MM.1S (cell line): ENCODE results near the gene CPD.
A peak's percentile ranks its signal among the peaks of the same experiment; 100 is the strongest.

Experiments used
- DNase-seq: peaks from one replicate; pipeline ENCODE4 v3.0.0-alpha.2; 2015
- H2AFZ ChIP-seq: fragments of 300-600 bp; sonication (generic); 2 replicates; pipeline ENCODE4 v1.6.0; 2016; ENCODE audit warnings: antibody characterized with exemption, low read length
- H3F3A ChIP-seq: fragments of 300-600 bp; sonication (generic); 2 replicates; pipeline ENCODE4 v1.6.1; 2016; ENCODE audit warnings: mild to moderate bottlenecking, antibody characterized with exemption, low read length, moderate library complexity, mixed read lengths; ENCODE audit not compliant: insufficient read depth
- H3K27ac ChIP-seq: fragments of 300-600 bp; sonication (generic); 2 replicates; pipeline ENCODE4 v1.5.1; 2016; ENCODE audit warnings: mild to moderate bottlenecking, low read length
- H3K27me3 ChIP-seq: fragments of 300-600 bp; sonication (generic); replicated peaks from 2 replicates; pipeline ENCODE4 v1.6.0; 2016; ENCODE audit warnings: low read length; ENCODE audit not compliant: insufficient read depth
- H3K36me3 ChIP-seq: fragments of 300-600 bp; sonication (generic); replicated peaks from 2 replicates; pipeline ENCODE4 v1.6.1; 2016; ENCODE audit warnings: mild to moderate bottlenecking, low read length, mixed read lengths; ENCODE audit not compliant: insufficient read depth
- H3K4me1 ChIP-seq: fragments of 300-600 bp; sonication (generic); 2 replicates; pipeline ENCODE4 v1.6.1; 2016; ENCODE audit warnings: low read length, mixed read lengths
- H3K4me2 ChIP-seq: fragments of 300-600 bp; sonication (generic); 2 replicates; pipeline ENCODE4 v1.6.0; 2016; ENCODE audit warnings: low read depth, low read length
- H3K4me3 ChIP-seq: fragments of 300-600 bp; sonication (generic); 2 replicates; pipeline ENCODE4 v1.5.1; 2016; ENCODE audit warnings: low read length, mixed read lengths
- H3K79me2 ChIP-seq: fragments of 300-600 bp; sonication (generic); 2 replicates; pipeline ENCODE4 v1.6.1; 2016; ENCODE audit warnings: mixed run types, low read length, mixed read lengths
- H3K9ac ChIP-seq: fragments of 300-600 bp; sonication (generic); 2 replicates; pipeline ENCODE4 v1.6.1; 2016; ENCODE audit warnings: low read length, mixed read lengths
- H3K9me2 ChIP-seq: fragments of 300-600 bp; sonication (generic); replicated peaks from 2 replicates; pipeline ENCODE4 v1.6.1; 2016; ENCODE audit warnings: mild to moderate bottlenecking, low read length, mixed read lengths; ENCODE audit not compliant: insufficient read depth
- H3K9me3 ChIP-seq: fragments of 300-600 bp; sonication (generic); replicated peaks from 2 replicates; pipeline ENCODE4 v1.6.1; 2016; ENCODE audit warnings: mild to moderate bottlenecking, low read length, mixed read lengths; ENCODE audit not compliant: insufficient read depth
- H4K20me1 ChIP-seq: fragments of 300-600 bp; sonication (generic); 2 replicates; pipeline ENCODE4 v1.6.1; 2016; ENCODE audit warnings: mild to moderate bottlenecking, low read length, moderate library complexity, mixed read lengths; ENCODE audit not compliant: insufficient read depth
- EZH2 ChIP-seq: fragments of 300-600 bp; sonication (generic); optimal IDR thresholded peaks from 2 replicates; pipeline ENCODE3; 2017; ENCODE audit warnings: low read depth, mild to moderate bottlenecking, antibody characterized with exemption, low read length, mixed read lengths
- EZH2phosphoT487 ChIP-seq: fragments of 300-600 bp; sonication (generic); IDR thresholded peaks from 2 replicates; pipeline ENCODE4 v1.6.1; 2018; ENCODE audit warnings: antibody characterized with exemption, low read length
- TF ChIP-seq, protein P1 (sequence below): fragments of 300-600 bp; sonication (generic); IDR thresholded peaks from 2 replicates; pipeline ENCODE4 v1.5.1; 2016; ENCODE audit warnings: antibody characterized with exemption, low read length, mixed read lengths

The CPD gene

DNA sequence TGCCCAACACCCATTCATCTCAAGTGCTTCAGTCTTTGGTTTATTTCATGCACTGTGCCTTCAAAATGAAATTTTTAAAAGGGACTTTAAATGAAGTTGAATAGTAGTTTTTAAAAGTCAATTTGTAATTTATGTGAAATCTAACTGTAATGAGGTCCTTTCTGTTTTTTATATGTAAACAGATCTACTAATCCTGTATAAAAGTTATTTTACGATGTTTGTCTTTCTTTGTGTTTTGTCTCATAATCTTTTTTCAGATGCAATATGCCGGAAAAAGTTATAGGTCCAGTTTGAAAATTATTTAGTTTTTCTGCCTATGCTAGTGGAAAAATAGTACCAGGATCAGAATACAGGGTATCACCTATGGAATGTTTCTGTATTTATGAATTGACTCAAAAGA lies 89.7 kb downstream of the CPD start:
- Histone ChIP-seq H4K20me1 (no peaks in the 10 kb centered on the region), H3K4me2 (no peak overlapping the region), H3K9me3 (no peaks in the 10 kb centered on the region), H3K79me2 (no peaks in the 10 kb centered on the region), H3F3A (0 out of 2 replicates have a peak, but pooled peaks cover 3% of the 10 kb centered on the region), H3K27ac (no peak overlapping the region), H3K9ac (no peak overlapping the region), H3K4me3 (no peak overlapping the region), H3K27me3 (no peaks in the 10 kb centered on the region), H3K4me1 (no peaks in the 10 kb centered on the region), H2AFZ (no peak overlapping the region), H3K9me2 (no peaks in the 10 kb centered on the region), H3K36me3 (no peaks in the 10 kb centered on the region)
- no peak for DNase-seq
- TF ChIP-seq EZH2phosphoT487 (no peak), EZH2 (no peak)
- TF ChIP-seq, protein P1, sequence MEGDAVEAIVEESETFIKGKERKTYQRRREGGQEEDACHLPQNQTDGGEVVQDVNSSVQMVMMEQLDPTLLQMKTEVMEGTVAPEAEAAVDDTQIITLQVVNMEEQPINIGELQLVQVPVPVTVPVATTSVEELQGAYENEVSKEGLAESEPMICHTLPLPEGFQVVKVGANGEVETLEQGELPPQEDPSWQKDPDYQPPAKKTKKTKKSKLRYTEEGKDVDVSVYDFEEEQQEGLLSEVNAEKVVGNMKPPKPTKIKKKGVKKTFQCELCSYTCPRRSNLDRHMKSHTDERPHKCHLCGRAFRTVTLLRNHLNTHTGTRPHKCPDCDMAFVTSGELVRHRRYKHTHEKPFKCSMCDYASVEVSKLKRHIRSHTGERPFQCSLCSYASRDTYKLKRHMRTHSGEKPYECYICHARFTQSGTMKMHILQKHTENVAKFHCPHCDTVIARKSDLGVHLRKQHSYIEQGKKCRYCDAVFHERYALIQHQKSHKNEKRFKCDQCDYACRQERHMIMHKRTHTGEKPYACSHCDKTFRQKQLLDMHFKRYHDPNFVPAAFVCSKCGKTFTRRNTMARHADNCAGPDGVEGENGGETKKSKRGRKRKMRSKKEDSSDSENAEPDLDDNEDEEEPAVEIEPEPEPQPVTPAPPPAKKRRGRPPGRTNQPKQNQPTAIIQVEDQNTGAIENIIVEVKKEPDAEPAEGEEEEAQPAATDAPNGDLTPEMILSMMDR = no peak

DNA sequence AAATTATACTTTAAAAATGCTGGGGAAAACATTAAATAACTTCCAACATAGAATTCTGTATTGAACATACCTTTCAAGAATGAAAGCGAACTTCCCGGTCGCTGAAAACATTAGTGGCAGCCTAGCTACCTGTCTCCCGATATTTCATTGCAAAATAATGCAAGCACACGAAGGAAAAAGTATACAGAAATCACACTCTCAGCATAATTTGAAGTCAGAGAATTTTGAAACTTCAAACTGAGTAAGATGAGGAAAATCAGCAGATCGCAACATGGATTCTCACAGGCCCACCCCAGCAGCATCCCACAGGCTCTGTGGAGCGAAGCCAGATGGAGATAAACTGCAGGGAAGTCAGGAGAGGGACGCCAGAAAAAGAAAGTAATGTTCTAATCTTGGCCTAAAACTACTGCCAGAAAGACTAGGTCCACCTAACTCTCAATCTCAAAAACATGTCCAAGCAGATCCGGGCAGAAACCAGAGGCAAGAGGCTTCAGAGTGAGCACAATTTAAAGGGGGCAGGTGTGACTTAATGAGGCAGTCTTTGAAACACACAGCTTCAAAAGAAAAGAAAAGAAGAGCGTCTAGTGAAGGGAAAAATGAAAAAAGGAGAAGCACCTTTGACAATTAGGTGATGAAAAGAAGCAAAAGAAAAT lies 93.6 kb downstream of the CPD start:
- Histone ChIP-seq H4K20me1 (no peaks in the 10 kb centered on the region), H3F3A (0 out of 2 replicates have a peak, but pooled peaks cover 7% of the 10 kb centered on the region)

DNA sequence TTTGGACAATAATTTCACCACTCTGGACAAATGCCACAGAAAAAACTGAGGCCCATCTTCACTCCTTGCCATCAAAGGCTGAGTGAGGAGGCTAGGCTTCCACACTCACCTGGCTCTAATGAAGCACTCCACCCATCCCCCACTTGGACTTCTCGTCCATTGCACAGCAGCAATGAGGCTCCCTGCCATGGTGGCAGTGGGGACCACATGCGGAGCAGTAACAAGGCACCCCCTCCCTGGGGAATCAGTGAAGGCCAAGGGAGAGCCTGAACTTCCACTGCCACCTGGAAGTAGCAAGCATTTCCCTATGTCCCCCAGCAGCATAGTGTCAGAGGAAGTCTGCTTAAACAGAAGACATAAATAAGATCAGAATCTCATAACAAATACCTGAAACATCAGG lies 96.5 kb downstream of the CPD start:
- Histone ChIP-seq H3K9ac (no peak overlapping the region), H3K79me2 (peaks cover 29% of the 10 kb centered on the region), H3K4me2 (no peak overlapping the region), H3K9me2 (no peaks in the 10 kb centered on the region), H3F3A (0 out of 2 replicates have a peak, but pooled peaks cover 7% of the 10 kb centered on the region), H4K20me1 (no peaks in the 10 kb centered on the region), H3K4me1 (peaks cover 12% of the 10 kb centered on the region), H3K9me3 (no peaks in the 10 kb centered on the region), H3K4me3 (no peak overlapping the region), H2AFZ (no peak overlapping the region), H3K36me3 (no peaks in the 10 kb centered on the region; the same call in 1 of the 2 replicates), H3K27ac (no peak overlapping the region), H3K27me3 (no peaks in the 10 kb centered on the region)
- DNase-seq = no peak
- TF ChIP-seq, protein P1 = no peak
- TF ChIP-seq EZH2phosphoT487 (no peak), EZH2 (no peak)

More for the DNA sequence above, 93.6 kb downstream of the CPD start:
- Histone ChIP-seq H3K4me2 (peak overlapping the region; percentile 64), H2AFZ (peak overlapping the region; percentile 63; the same call in 1 of the 2 replicates), H3K9me3 (no peaks in the 10 kb centered on the region), H3K9ac (peak overlapping the region; percentile 19; the same call in 1 of the 2 replicates), H3K4me1 (peaks cover 8% of the 10 kb centered on the region; the same call in 1 of the 2 replicates), H3K79me2 (peaks cover 2% of the 10 kb centered on the region), H3K27ac (no peak overlapping the region), H3K9me2 (no peaks in the 10 kb centered on the region), H3K36me3 (no peaks in the 10 kb centered on the region), H3K27me3 (no peaks in the 10 kb centered on the region), H3K4me3 (peak overlapping the region; percentile 35)
- TF ChIP-seq EZH2 = no peak
- TF ChIP-seq, protein P1 = no peak
- no peak for TF ChIP-seq EZH2phosphoT487
- DNase-seq = no peak
